22Rv1 (cell line): Measurements from ENCODE around the gene PDE8A.

Experiments used
- H3K27ac ChIP-seq: fragments of 450-650 bp; 2 replicates; pipeline ENCODE4 v1.5.1; 2017
- CTCF ChIP-seq: fragments of 450-650 bp; IDR thresholded peaks from 2 replicates; pipeline ENCODE4 v1.5.1; 2017; ENCODE audit warnings: mild to moderate bottlenecking
- ZFX ChIP-seq: fragments of 450-650 bp; IDR thresholded peaks from 2 replicates; pipeline ENCODE4 v1.6.1; 2017; ENCODE audit warnings: antibody characterized with exemption, borderline replicate concordance

PDE8A gene

GRCh38 chr15:84950570-84951111 is 31.0 kb upstream of the PDE8A start:
- TF ChIP-seq ZFX (no peak), CTCF (no peak)
- H3K27ac ChIP-seq, result no peak overlapping the region

- H3K27ac ChIP-seq, result no peak overlapping the region
- TF ChIP-seq ZFX, result no peak
- TF ChIP-seq CTCF, result no peak
These were observed 29.9 kb upstream of the PDE8A start for GRCh38 chr15:84951736-84952135.

GRCh38 chr15:84953136-84953535 is 28.5 kb upstream of the PDE8A start:
- H3K27ac ChIP-seq, result no peak overlapping the region
- TF ChIP-seq ZFX (no peak), CTCF (no peak)

- H3K27ac ChIP-seq, result no peak overlapping the region
- TF ChIP-seq ZFX, result no peak
These were observed 27.9 kb upstream of the PDE8A start for GRCh38 chr15:84953726-84954125.

GRCh38 chr15:84955089-84955848 is 26.4 kb upstream of the PDE8A start:
- no peak overlapping the region for H3K27ac ChIP-seq
- TF ChIP-seq ZFX (no peak), CTCF (peak; percentile 88)

- TF ChIP-seq CTCF (no peak), ZFX (no peak)
These were observed 25.5 kb upstream of the PDE8A start for GRCh38 chr15:84956199-84956598.

GRCh38 chr15:84960391-84961113 is 21.1 kb upstream of the PDE8A start:
- no peak overlapping the region for H3K27ac ChIP-seq

More at GRCh38 chr15:84956199-84956598, 25.5 kb upstream of the PDE8A start:
- H3K27ac ChIP-seq, result no peak overlapping the region

More at GRCh38 chr15:84960391-84961113, 21.1 kb upstream of the PDE8A start:
- no peak for TF ChIP-seq CTCF
- no peak for TF ChIP-seq ZFX
